ENCODE measurements around the gene RGS7.

RGS7 gene

GRCh38 chr1:240823357-240823756, 533.6 kb downstream of the RGS7 start:
- H3K27me3 Mint-ChIP-seq = no peaks in the 10 kb centered on the region
- no peak overlapping the region for H3K4me3 Mint-ChIP-seq
- no peaks in the 10 kb centered on the region for H3K36me3 Mint-ChIP-seq (ENCODE audit: low read depth)
- H3K4me1 Mint-ChIP-seq (ENCODE audit: low read depth) = no peaks in the 10 kb centered on the region
- H3K27ac Mint-ChIP-seq = no peak overlapping the region
- peaks cover 14% of the 10 kb centered on the region for H3K9me3 Mint-ChIP-seq

- Mint-ChIP-seq H3K4me1 (ENCODE audit: low read depth) (no peaks in the 10 kb centered on the region), H3K36me3 (ENCODE audit: low read depth) (no peaks in the 10 kb centered on the region), H3K27ac (no peak overlapping the region), H3K27me3 (no peaks in the 10 kb centered on the region), H3K9me3 (peaks cover 18% of the 10 kb centered on the region), H3K4me3 (no peak overlapping the region)
These were observed 535.1 kb downstream of the RGS7 start for GRCh38 chr1:240821925-240822324.

- H3K9me3 Mint-ChIP-seq = peaks cover 21% of the 10 kb centered on the region
- no peaks in the 10 kb centered on the region for H3K27me3 Mint-ChIP-seq
- no peaks in the 10 kb centered on the region for H3K4me1 Mint-ChIP-seq (ENCODE audit: low read depth)
These were observed 536.2 kb downstream of the RGS7 start for GRCh38 chr1:240820816-240821215.

GRCh38 chr1:240816472-240816871, 540.5 kb downstream of the RGS7 start:
- no peaks in the 10 kb centered on the region for H3K4me1 Mint-ChIP-seq (ENCODE audit: low read depth)
- peaks cover 21% of the 10 kb centered on the region for H3K9me3 Mint-ChIP-seq
- no peak overlapping the region for H3K27ac Mint-ChIP-seq
- H3K36me3 Mint-ChIP-seq (ENCODE audit: low read depth) = no peaks in the 10 kb centered on the region
- no peaks in the 10 kb centered on the region for H3K27me3 Mint-ChIP-seq
- no peak overlapping the region for H3K4me3 Mint-ChIP-seq

More at GRCh38 chr1:240820816-240821215, 536.2 kb downstream of the RGS7 start:
- H3K27ac Mint-ChIP-seq = no peak overlapping the region
- H3K4me3 Mint-ChIP-seq = no peak overlapping the region
- no peaks in the 10 kb centered on the region for H3K36me3 Mint-ChIP-seq (ENCODE audit: low read depth)

GRCh38 chr1:240813720-240814119, 543.3 kb downstream of the RGS7 start:
- no peak overlapping the region for H3K4me3 Mint-ChIP-seq
- no peaks in the 10 kb centered on the region for H3K4me1 Mint-ChIP-seq (ENCODE audit: low read depth)
- no peaks in the 10 kb centered on the region for H3K36me3 Mint-ChIP-seq (ENCODE audit: low read depth)
- H3K27ac Mint-ChIP-seq = no peak overlapping the region
- H3K27me3 Mint-ChIP-seq = no peaks in the 10 kb centered on the region
- H3K9me3 Mint-ChIP-seq = peaks cover 18% of the 10 kb centered on the region

- Mint-ChIP-seq H3K9me3 (no peaks in the 10 kb centered on the region), H3K4me3 (no peak overlapping the region), H3K27ac (no peak overlapping the region), H3K36me3 (ENCODE audit: low read depth) (no peaks in the 10 kb centered on the region), H3K4me1 (ENCODE audit: low read depth) (no peaks in the 10 kb centered on the region), H3K27me3 (no peaks in the 10 kb centered on the region)
These were observed 545.7 kb downstream of the RGS7 start for GRCh38 chr1:240811256-240811655.

GRCh38 chr1:240808381-240808780, 548.6 kb downstream of the RGS7 start:
- no peaks in the 10 kb centered on the region for H3K27me3 Mint-ChIP-seq
- H3K27ac Mint-ChIP-seq = no peak overlapping the region
- H3K36me3 Mint-ChIP-seq (ENCODE audit: low read depth) = no peaks in the 10 kb centered on the region
- H3K9me3 Mint-ChIP-seq = no peaks in the 10 kb centered on the region
- H3K4me3 Mint-ChIP-seq = no peak overlapping the region
- H3K4me1 Mint-ChIP-seq (ENCODE audit: low read depth) = no peaks in the 10 kb centered on the region

- no peaks in the 10 kb centered on the region for H3K9me3 Mint-ChIP-seq
- no peaks in the 10 kb centered on the region for H3K36me3 Mint-ChIP-seq (ENCODE audit: low read depth)
These were observed 550.7 kb downstream of the RGS7 start for GRCh38 chr1:240806200-240806745.

GRCh38 chr1:240804475-240804874, 552.5 kb downstream of the RGS7 start:
- Mint-ChIP-seq H3K4me3 (no peak overlapping the region), H3K27ac (no peak overlapping the region), H3K9me3 (no peaks in the 10 kb centered on the region), H3K36me3 (ENCODE audit: low read depth) (no peaks in the 10 kb centered on the region), H3K27me3 (no peaks in the 10 kb centered on the region), H3K4me1 (ENCODE audit: low read depth) (no peaks in the 10 kb centered on the region)

More at GRCh38 chr1:240806200-240806745, 550.7 kb downstream of the RGS7 start:
- Mint-ChIP-seq H3K4me1 (ENCODE audit: low read depth) (no peaks in the 10 kb centered on the region), H3K27ac (no peak overlapping the region), H3K27me3 (no peaks in the 10 kb centered on the region), H3K4me3 (no peak overlapping the region)

GRCh38 chr1:240803151-240803550, 553.9 kb downstream of the RGS7 start:
- Mint-ChIP-seq H3K9me3 (no peaks in the 10 kb centered on the region), H3K27ac (no peak overlapping the region), H3K4me3 (no peak overlapping the region)

GRCh38 chr1:240802271-240802670, 554.7 kb downstream of the RGS7 start:
- Mint-ChIP-seq H3K36me3 (ENCODE audit: low read depth) (no peaks in the 10 kb centered on the region), H3K4me1 (ENCODE audit: low read depth) (no peaks in the 10 kb centered on the region), H3K4me3 (no peak overlapping the region), H3K27ac (no peak overlapping the region), H3K27me3 (no peaks in the 10 kb centered on the region), H3K9me3 (no peaks in the 10 kb centered on the region)

More at GRCh38 chr1:240803151-240803550, 553.9 kb downstream of the RGS7 start:
- H3K36me3 Mint-ChIP-seq (ENCODE audit: low read depth) = no peaks in the 10 kb centered on the region
- no peaks in the 10 kb centered on the region for H3K4me1 Mint-ChIP-seq (ENCODE audit: low read depth)
- H3K27me3 Mint-ChIP-seq = no peaks in the 10 kb centered on the region

GRCh38 chr1:240801442-240801841, 555.6 kb downstream of the RGS7 start:
- Mint-ChIP-seq H3K27me3 (no peaks in the 10 kb centered on the region), H3K9me3 (no peaks in the 10 kb centered on the region), H3K36me3 (ENCODE audit: low read depth) (no peaks in the 10 kb centered on the region), H3K27ac (no peak overlapping the region), H3K4me3 (no peak overlapping the region), H3K4me1 (ENCODE audit: low read depth) (no peaks in the 10 kb centered on the region)

- H3K9me3 Mint-ChIP-seq = no peaks in the 10 kb centered on the region
- H3K27me3 Mint-ChIP-seq = no peaks in the 10 kb centered on the region
These were observed 556.7 kb downstream of the RGS7 start for GRCh38 chr1:240800291-240800690.

GRCh38 chr1:240797050-240797449, 560.0 kb downstream of the RGS7 start:
- H3K36me3 Mint-ChIP-seq (ENCODE audit: low read depth) = no peaks in the 10 kb centered on the region
- no peaks in the 10 kb centered on the region for H3K27me3 Mint-ChIP-seq
- H3K4me1 Mint-ChIP-seq (ENCODE audit: low read depth) = no peaks in the 10 kb centered on the region
- no peak overlapping the region for H3K4me3 Mint-ChIP-seq
- peaks cover 3% of the 10 kb centered on the region for H3K9me3 Mint-ChIP-seq
- no peak overlapping the region for H3K27ac Mint-ChIP-seq

More at GRCh38 chr1:240800291-240800690, 556.7 kb downstream of the RGS7 start:
- Mint-ChIP-seq H3K36me3 (ENCODE audit: low read depth) (no peaks in the 10 kb centered on the region), H3K27ac (no peak overlapping the region), H3K4me1 (ENCODE audit: low read depth) (no peaks in the 10 kb centered on the region), H3K4me3 (no peak overlapping the region)

GRCh38 chr1:240794046-240794843, 562.8 kb downstream of the RGS7 start:
- no peaks in the 10 kb centered on the region for H3K36me3 Mint-ChIP-seq (ENCODE audit: low read depth)

More at GRCh38 chr1:240794046-240794843, 562.8 kb downstream of the RGS7 start:
- no peak overlapping the region for H3K4me3 Mint-ChIP-seq
- peaks cover 3% of the 10 kb centered on the region for H3K9me3 Mint-ChIP-seq
- no peaks in the 10 kb centered on the region for H3K4me1 Mint-ChIP-seq (ENCODE audit: low read depth)
- no peak overlapping the region for H3K27ac Mint-ChIP-seq
- peaks cover 3% of the 10 kb centered on the region for H3K27me3 Mint-ChIP-seq

Measured in stimulated activated naive CD8-positive, alpha-beta T cell treated with anti-CD3 and anti-CD28 coated beads, Interleukin-15, Interleukin-2, amounts not matched to agents 100 ng/mL and 50 ng/mL, for 24 hours (primary cell).